NOMO-1 treated with dmso at 0.1 percent for 144 hours (cell line): Measurements from ENCODE around the gene JMJD6.

ENCODE experiments used
- DNase-seq: peaks from one replicate; lab custom pipeline; 2025; ENCODE audit not compliant: unreplicated experiment; lab: John Stamatoyannopoulos, UW

JMJD6 gene

DNA sequence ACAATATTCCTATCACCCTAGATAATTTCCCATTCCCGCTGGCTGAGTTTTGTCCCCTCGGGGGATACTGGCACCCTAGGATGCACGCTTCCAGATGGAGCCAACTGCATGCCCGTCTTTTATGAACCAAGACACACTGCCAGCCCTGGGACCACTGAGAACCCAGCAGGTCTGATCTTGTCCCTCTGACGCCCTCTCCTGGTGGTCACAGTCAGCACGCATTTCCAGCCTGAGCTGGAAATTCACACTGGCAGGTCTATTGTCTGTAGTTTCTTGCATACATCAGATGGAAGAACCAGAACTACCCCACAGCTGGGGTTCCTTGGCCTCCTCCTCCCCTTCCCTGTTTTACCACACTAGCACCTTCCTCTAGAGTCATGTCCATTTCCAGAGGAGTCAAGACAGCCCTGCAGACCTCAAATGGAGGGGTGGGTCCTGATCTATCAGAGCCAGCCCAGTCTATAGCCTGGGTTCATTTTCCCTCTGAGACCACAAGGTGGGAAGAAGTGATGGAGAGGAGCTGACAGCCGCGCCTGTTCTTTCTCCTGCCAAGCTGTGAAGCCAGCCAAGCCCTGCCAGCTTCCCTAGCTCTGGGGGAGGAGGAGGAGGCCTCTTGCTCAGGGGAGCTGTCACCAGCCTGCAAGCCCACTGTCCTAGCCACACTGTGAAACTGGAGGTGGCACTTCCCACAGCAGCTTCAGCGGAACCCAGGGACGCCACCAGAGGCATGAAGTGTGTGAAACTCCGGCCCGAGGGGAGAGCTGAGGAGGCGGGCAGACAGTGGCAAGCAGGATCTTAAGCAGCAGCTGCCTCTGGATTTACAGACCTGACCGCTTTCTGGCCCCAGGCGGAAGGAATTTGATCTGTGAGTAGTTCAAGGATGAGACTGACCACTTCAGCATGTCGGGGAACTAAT, 44.9 kb downstream of the JMJD6 start:
- DNase-seq: peak; percentile 49

DNA sequence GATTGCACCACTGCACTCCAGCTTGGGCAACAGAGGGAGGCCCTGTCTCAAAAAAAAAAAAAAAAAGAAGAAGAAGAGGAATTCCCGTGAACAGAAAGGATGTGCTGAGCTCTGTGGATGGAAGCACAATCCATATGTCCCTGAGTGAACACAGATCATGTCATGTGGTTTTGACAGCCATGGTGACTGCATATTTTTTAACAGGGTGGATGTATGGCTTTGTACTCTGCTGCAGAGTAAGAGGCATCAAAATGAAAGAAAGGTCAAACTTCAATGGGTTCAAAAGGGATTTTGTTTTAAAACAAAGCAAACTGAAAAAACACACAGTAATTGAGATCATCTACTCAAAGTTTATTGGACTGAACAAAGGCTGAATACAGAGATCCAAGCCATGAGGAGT, 47.2 kb downstream of the JMJD6 start:
- no peak for DNase-seq

- DNase-seq: no peak
These were observed 48.1 kb downstream of the JMJD6 start for GRCh38 chr17:76678330-76678729.

- no peak for DNase-seq
These were observed 49.0 kb downstream of the JMJD6 start for GRCh38 chr17:76677406-76677805.

DNA sequence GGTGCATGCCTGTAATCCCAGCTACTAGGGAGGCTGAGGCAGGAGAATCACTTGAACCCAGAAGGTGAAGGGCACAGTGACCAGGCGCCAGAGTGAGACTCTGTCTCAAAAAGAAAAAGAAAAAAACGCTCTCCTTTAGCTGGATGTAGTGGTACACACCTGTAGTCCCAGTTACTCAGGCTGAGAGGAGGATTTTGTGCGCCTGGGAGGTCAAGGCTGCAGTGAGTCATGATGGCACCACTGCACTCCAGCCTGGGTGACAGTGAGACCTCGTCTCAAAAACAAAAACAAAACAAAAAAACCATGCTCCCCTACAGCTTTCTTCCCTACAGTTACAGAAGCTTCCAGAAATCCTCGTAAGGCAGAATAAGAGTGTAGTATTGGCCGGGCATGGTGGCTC, 49.8 kb downstream of the JMJD6 start:
- DNase-seq: no peak

- no peak for DNase-seq
These were observed 50.8 kb downstream of the JMJD6 start for GRCh38 chr17:76675648-76676047.

DNA sequence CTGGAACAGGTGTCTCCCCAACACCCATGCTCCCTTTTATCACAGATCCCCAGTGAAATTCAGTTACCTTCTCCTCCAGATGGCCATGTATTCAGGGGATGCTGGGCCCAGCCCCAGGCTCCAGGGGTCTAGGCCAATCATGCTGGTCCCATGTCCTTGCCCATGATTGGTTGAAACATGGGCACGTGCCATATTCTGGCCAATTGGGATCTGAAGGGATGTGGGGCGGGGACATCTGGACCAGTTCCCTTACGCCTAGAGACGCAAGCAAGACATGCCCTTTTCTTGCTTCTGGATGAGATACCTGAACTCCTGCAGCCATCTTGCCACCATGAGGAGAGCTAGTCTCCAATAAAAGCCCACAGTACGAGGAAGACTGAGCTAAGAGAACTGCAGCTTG, 51.8 kb downstream of the JMJD6 start:
- no peak for DNase-seq

GRCh38 chr17:76673729-76674128, 52.7 kb downstream of the JMJD6 start:
- DNase-seq: no peak

GRCh38 chr17:76672892-76673291, 53.5 kb downstream of the JMJD6 start:
- DNase-seq: no peak

DNA sequence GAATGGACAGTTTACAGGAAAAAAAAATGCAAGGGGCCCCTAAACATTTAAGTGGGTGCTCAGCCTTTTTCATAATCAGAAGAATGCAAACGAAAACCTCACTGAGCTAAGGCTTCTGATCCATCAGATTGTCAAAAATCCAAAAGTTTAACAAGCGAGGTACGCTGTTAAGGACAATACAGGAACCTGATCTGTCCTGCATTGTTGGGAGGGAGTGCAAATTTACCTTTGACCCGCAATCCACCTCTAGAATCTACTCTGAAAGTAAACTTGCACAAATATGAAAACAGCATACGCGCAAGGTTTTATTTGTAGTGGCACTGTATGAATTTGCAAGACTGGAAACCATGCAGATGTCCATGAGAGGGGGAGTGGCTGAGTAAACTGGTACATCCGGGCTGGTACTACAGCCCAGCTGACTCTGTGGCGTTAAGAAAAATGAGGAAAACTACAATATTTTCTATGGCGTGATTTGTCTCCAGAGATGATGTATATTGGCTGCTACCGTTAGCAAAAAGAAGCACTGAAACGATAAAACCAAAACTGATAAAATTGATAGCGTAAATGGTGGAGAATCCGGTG, 54.0 kb downstream of the JMJD6 start:
- no peak for DNase-seq

DNA sequence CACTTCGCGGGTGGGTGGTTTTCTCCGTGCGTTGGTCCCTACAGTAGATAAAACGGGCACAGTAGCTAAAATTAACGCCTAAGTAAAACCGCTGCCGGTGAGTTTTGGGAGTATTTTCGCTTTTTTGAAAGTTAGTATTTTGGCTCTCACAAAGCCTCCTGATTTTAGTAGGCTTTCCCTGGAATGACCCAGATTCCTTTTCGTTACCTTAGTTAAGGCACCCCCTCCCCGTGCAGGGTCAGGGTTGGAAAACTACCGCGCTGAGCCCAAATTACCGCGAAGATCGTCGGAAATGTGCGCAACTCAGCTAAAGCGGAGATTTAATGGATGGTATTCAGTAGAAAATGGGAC, 54.5 kb downstream of the JMJD6 start:
- no peak for DNase-seq

DNA sequence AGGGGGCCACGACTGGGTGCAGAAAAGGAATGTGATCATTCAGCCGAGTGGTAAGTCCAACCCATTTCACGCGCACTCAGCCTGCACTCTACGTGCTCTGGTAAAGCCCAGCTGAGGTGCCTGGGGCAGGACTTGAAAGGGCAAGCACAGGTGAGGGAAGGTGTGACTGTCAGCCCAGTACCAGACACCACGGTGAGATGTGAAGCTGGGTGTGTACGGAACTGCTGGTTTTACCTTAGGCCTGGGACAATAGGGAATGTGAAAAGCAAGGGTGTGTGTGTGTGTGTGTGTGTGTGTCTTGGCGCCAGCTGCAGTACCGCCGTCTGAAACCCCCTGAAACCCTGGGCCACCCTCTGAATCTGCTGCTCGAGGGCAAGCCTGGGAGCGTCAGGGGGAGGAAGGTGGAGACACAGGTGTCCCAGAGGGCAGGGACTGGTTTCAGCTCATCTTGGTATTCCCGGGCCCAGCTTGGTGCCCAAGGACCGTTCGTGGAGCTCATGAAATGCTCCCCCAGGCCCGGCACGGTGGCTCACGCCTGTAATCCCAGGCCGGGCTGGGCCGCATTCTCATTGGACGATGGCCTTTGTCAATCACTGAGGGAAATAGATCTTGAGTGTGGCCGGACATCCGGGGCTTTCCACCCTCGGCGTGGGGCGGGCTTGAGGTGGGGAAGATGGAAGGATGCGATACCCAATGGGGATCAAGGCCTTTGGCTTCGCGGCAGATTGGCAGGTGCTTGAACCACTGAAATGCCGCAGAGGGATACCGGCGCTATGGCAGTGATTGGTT, 55.1 kb downstream of the JMJD6 start:
- peak; percentile 97 for DNase-seq

GRCh38 chr17:76670718-76671122, 55.7 kb downstream of the JMJD6 start:
- no peak for DNase-seq

DNA sequence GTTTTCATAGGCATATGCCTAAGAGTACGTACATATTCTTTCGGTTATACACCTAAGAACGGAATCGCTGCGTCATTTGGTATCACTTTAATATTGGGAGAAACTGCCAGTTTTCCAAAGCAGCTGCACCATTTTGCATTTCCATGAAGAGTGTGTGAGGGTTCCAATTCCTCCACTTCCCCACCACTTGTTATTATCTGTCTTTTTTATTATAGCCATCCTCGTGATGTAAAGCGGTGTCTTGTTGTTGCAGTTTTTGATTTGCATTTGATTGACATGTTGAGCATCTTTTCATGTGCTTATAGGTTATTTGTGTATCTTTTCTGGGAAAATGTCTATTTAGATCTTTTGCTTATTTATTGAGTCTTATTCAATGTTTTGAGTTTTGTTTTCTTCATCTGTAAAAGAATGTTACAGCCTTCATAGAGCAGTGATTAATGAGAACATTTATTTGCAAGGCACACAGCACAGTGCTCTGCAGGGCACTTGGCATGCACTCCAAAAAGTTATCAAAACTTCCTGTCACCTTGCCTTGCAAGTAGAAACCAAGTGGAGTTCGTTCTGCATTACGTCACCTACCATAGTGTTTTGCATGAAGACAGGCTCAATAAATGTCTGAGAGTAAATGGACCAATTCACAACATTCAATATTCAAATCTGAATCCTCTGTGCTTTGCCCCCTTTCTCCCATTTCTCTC, 56.2 kb downstream of the JMJD6 start:
- DNase-seq: no peak
